Muscle of arm (tissue), 12 donors: ENCODE data around the gene MAVS. TPM values are rescaled to one million over a fixed set of nuclear protein-coding genes. Genes with fewer than 3 reads are reported as not detected.
"Not testable (repeated sequence)": the region's sequence is repeated elsewhere in the genome, so short reads cannot be mapped to it uniquely, and the experiment has no call there.

ENCODE experiments used
- DNase-seq: peaks from one replicate; pipeline ENCODE4 v3.0.0-alpha.2; 2013
- polyA plus RNA-seq, 12 donors: library from polyadenylated mRNA; unstranded; fragments of 120-200 nt; gene quantifications; one replicate each; pipeline ENCODE4 v1.2.1, GENCODE V29; 2013; ENCODE audit not compliant: insufficient read length in 12 of 12

Gene MAVS
- polyA plus RNA-seq, 12 donors = 19.5 to 82.5 (median 23.5) TPM

DNA sequence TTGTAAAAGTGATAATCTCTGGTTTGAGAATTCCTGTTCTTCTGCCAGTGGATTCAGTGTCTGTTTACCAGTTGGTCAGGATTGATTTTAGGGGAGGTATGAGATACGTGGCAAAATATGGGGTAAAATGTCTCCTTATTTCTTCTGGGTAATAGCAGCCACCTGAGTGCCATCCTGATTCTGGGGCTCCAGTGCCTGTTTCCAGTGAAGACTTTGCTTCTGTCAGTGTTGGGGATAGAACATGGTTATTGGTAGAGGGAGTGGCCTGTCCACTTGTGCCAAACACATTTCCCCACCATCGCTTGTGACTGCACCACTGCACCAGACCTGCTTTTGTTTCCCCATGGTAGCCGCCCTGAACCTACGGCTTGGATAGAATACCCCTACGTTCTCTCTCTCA lies 58.2 kb downstream of the MAVS start:
- no peak for DNase-seq

DNA sequence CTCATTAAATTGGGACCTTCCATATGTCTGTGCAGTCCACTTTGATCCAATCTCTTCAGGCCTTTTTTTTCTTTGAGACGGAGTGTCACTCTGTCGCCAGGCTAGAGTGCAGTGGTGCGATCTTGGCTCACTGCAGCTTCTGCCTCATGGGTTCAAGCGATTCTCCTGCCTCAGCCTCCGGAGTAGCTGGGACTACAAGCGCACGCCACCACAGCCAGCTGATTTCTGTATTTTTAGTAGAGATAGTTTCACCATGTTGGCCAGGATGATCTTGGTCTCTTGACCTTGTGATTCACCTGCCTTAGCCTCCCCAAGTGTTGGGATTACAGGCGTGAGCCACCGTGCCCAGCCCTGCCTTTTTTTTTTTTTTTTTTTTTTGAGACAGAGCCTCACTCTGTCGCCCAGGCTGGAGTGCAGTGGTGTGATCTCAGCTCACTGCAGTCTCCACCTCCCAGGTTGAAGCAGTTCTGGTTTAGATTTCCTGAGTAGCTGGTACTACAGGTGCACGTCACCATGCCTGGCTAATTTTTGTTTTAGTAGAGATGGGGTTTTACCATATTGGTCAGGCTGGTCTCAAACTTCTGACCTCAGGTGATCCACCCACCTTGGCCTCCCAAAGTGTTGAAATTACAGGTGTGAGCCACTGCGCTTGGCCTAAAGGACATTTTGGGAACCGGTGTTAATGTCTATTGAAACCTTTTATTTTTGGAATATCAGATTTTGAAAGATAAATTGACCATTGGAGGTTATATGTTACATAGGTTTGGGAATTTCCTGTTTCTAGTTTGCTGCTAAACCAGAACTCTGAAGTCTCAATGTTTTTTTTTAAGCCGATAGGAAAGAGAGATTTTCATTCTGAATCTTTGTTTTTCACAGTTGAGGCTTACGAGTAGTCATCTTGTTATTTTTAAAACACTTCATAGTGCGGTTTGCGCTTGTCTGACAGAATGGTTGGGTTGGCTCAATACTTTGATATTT lies 60.4 kb downstream of the MAVS start:
- not testable (repeated sequence) for DNase-seq

DNA sequence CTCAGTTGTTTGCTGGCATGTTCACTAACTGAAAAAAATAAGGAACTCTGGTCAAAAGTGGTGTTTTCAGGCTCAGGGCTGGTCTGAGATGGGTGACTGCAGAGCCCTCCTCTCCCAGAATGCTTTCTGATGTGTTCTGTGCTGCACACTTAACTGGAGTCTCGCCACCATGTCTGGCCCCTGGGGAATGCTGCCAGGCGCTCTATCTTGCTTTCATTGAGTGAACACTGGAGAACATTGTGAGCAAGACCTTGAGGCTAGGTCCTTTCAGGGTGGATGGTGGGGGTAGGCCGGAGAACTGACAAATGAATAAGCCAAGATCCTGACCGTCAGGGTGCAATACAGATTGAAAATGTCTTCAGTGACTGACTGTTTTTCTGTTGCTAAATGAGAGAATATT lies 62.0 kb downstream of the MAVS start:
- no peak for DNase-seq

DNA sequence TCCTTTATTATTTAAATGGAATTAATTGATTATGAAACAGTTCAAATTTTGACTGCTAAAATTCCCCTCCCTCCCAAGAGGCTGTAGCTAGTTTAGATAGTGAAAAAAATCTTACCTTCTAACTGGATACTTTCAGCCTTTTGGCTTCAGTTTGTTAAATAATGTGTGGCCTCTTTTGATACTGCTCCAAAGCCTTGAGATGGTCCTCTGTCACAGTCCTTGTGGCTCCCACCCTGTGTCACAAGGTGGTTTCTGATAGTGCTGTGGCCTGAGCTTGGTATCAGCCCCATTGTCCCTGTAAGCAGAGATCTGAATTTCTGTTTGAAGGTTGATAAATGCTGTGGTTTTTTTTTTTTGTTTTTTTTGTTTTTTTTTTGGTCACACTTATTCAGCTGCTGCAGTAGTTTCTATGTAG lies 63.3 kb downstream of the MAVS start:
- no peak for DNase-seq

DNA sequence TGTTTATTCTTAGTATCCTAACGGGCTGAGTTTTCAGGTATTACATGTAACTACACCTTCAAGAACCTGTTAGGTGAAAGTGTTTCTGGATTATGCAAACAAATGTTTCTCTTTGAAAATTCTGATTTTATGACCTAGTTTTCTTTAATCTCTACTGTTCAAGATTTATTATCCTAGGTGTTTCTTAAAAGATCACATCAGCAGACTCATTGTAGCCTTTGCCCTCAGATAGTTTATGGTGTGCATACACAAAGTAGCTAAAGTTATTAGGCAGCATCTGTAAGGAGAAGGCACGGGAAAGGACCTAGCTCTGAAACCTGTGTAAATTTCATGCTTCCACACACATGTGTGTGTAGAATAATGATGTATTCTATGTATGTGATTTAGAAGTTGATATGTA lies 64.2 kb downstream of the MAVS start:
- DNase-seq = no peak

DNA sequence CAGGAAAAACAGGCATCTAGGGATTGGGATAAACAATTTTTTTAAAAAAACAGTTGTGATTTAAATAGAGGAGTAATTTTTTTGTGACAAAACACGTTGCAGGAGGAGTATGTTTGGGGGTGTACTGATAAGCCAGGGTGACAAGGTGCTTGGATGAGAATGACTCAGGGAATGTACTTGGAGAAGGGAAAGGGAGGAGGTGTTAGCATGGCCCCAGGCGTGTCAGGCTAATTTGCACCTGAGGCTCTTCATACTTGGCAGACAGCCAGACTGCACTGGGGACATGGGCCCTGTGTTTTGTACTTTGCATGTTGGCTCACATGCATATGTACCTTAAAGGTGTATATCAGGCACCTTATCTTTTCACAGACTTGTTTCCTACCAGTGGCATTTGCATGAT lies 65.3 kb downstream of the MAVS start:
- no peak for DNase-seq

DNA sequence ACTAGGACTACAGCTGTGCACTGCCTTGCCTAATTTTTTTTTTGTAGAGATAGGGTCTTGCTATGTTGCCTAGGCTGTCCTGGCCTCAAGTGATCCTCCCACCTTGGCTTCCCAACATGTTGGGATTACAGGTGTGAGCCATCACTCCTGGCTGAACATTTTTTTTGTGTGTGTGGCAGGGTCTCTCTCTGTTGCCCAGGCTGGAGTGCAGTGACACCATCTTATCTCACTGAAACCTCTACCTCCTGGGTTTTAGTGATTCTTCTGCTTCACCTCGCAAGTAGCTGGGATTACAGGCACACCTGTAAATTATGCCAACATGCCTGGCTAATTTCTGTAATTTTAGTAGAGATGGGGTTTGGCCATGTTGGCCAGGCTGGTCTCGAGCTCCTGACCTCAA lies 67.8 kb downstream of the MAVS start:
- no peak for DNase-seq

DNA sequence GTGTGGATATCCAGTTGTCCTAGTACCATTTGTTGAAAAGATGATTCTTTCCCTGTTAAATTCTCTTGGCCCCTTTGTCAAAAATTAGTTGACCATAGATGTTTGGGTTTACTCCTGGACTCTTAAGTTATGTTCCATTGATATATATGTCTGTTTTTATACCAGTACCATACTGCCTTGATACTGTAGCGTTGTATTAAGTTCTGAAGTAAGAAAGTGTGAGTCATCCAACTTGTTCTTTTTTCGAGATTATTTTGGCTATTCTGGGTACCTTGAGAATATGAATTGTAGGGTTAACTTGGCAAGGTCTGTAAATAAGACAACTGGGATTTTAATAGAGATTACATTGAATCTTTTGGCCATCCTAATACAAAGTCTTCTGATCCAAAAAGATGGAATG lies 69.1 kb downstream of the MAVS start:
- DNase-seq = no peak

DNA sequence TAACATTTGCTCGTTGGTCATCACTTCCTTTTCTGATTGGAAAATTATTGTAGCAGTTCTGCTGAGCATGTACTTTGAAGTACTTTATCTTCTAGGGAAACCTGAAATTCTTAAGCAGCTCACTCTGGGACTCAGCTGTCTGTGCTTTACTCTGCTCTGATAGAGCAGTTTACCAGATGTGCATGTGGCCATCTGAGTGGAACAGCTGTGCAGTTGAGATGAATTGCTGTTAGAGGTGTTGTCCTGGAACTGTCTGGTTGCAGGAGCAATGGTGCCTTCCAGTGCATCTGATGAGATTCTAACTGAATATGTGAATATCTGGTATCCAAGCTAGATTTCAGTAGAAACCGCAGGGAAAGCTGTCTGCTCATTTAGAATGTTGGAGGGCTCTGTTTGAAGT lies 69.7 kb downstream of the MAVS start:
- no peak for DNase-seq

DNA sequence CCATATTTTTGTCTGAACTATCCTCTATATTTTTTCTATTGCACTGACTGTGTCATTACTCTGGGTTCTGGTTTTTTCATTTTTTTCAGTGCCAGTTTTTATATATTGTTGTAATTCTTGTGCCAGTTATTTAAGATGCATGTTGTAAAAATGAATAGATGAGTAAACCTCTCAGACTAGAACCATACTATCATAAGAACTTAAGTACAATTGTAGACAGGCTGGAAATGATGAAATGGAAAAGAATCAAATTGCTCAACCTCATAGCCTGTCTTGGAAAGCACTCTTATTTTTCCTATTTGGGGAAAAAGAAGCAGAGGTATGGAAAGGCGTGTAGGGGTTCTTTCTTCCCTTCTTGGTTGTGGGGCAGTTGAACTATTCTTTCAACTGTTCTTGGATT lies 72.7 kb downstream of the MAVS start:
- no peak for DNase-seq

DNA sequence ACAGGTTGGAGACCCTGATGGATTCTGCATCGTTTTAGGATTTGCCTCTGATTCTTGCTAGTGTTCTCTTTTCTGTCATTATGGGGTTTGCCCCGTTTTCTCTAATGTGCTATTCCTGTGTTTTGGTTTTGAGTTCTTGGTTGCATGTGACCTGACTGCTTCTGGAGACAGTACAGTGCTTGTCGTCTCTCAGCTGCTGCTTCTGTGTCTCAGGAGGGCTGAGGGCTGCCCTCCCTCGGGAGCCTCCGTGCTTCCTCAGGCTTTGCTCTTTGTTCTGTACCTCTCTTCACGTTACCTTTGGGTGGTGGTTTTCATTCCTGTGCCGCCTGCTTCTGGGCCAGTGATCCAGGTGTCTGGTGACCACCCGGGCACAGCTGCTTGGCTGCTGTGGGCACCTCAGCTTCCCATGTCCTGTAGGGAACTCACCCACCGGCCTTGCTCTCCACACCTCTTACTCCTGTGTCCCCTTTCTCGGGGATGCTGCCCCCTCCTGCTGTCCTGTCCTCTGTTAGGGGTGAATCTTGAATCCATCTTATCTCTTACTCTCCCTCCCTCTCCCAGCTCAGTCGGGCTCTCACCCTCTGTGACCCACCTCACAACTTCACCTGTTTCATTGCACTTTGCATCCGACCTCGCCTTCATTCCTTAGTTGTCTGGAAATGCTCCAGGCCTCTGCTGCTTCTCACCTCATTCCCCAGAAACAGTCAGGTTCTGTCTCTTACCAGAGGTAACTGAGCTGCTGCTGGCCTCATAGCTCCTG lies 75.8 kb downstream of the MAVS start:
- DNase-seq = no peak

DNA sequence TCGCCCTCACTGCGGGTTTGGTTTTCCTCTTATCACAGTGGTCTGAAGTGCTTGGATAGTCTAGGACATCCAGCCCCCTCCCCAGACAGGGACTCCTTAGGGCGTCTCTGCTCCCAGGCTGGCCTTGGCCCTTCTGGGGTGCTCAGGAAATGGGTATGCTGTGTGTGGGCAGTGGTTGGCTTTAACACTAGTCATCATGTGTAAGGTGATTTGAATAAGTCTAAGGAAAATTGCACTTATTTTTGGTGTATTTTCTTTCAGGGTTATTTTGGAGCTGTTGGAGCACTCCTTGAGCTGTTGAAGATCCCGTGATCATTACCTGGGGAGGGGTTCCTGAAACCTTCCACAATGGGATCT lies 76.3 kb downstream of the MAVS start:
- DNase-seq = no peak

DNA sequence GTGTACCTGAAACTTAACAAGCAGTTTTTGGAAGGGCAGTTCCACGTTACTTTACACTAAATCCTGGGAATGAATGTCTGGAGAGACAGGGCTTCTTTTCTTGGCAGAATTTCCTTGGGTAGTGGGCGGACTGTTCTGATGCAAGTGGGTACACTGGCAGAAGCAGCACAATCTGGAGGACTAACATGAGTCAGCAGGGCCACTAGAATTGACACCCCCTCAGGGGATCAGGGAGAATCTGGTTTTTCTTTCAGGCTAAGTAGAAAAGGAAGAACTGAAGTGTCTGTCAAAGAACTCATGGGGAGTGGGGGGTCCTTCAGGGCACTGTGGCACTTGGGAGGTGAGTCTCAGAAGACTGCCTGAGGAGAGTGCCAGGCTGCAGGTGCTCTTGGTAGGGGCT lies 77.2 kb downstream of the MAVS start:
- DNase-seq = no peak

DNA sequence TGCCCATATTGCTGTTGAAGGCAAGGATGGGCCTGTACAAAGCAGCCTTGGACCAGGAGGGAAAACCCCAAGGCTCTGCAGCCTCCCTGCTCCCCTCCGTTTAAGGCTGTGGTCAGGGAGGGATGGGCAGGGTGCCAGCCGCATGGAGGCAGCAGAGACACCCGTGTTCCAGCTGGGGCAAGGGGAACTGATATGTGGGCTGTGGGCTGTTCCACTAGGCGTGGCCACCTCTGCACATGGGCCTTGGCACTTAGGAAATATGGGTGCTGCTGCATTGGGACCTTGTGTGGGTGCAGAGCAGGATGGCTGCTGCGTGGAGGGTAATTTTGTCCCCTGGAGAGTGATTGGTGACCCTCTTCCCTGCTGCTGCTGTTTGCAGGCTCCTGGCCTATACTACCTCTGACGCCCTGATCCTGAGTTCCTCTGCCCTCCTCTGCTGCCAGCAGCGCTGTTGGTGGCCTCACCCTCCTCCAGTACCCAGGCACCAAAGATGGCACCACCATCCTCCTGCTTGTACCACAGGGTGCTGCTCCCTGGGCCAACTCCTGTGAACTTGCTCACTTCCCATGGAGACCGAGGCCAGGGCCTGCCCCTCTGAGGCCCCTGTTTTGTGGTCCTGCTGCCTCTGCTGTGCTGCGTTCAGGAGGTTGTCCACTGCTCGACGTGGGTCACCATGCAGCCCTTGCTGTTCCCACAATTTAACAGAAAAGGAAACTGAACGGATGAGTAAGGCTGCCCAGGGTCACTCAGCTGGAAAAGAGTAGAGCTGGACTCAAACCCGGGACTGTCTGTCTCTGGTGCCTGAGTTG lies 77.9 kb downstream of the MAVS start:
- DNase-seq = no peak

DNA sequence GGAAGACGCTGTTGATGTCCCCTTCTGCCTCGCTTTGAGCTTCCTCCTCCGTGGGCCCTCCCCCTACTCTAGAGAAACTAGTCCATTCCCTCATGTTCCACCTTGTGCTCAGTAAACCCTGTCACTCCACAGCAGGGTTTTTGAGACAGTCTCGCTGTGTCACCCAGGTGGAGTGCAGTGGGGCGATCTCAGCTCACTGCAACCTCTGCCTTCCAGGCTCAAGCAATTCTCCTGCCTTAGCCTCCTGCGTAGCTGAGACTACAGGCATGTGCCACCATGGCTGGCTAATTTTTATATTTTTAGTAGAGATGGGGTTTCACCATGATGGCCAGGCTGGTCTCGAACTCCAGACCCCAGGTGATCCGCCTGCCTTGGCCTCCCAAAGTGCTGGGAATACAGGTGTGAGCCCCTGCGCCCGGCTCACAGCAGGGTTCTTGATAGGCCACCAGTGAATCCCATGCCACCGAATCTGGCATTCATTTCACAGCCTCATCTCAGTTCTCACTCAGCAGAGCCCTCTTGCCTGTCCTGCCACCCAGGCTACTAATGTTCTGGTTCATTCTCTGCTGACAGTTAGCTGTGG lies 78.6 kb downstream of the MAVS start:
- DNase-seq = no peak

Other genes with a start within 250 kb of the MAVS start
- gene GFRA4, start 183.4 kb upstream of the MAVS start, polyA plus RNA-seq = not detected
- 10 to 100 TPM in 11 of 12 donors, not detected in 1; 34.7 to 99.4 (median 59.6) TPM for gene ADAM33, start 164.8 kb upstream of the MAVS start, polyA plus RNA-seq
- gene SIGLEC1, start 134.2 kb upstream of the MAVS start, polyA plus RNA-seq = 1 to 10 TPM in 11 of 12 donors, not detected in 1; 2.9 to 5.6 (median 4.0) TPM
- gene HSPA12B, start 114.1 kb upstream of the MAVS start, polyA plus RNA-seq = 10 to 100 TPM in 11 of 12 donors, not detected in 1; 16.1 to 32.6 (median 21.5) TPM
- gene ADISSP, start 79.1 kb upstream of the MAVS start, polyA plus RNA-seq = 10 to 100 TPM in 11 of 12 donors, not detected in 1; 10.7 to 23.2 (median 18.9) TPM
- under 1 TPM in 3 of 12 donors, not detected in 9; 0.09 to 0.11 (median 0.11) TPM for gene SPEF1, start 65.4 kb upstream of the MAVS start, polyA plus RNA-seq
- 10 to 100 TPM in 11 of 12 donors, not detected in 1; 29.6 to 59.9 (median 39.1) TPM for gene CENPB, start 60.1 kb upstream of the MAVS start, polyA plus RNA-seq
- 100 to 1,000 TPM in 1 of 12 donors, 10 to 100 TPM in 10, not detected in 1; 46.2 to 105 (median 85.4) TPM for gene CDC25B, start 50.5 kb upstream of the MAVS start, polyA plus RNA-seq
- 10 to 100 TPM in 2 of 12 donors, 1 to 10 TPM in 9, not detected in 1; 6.7 to 16.2 (median 8.4) TPM for gene AP5S1, start 26.3 kb upstream of the MAVS start, polyA plus RNA-seq
- 10 to 100 TPM in 10 of 12 donors, 1 to 10 TPM in 1, not detected in 1; 9.5 to 33.9 (median 29.2) TPM for gene PANK2, start 42.6 kb downstream of the MAVS start, polyA plus RNA-seq
- gene RNF24, start 168.7 kb downstream of the MAVS start, polyA plus RNA-seq = 100 to 1,000 TPM in 1 of 12 donors, 10 to 100 TPM in 11; 21.2 to 160 (median 25.2) TPM